ENCODE measurements around the gene ISLR. TPM values are rescaled to one million over a fixed set of nuclear protein-coding genes. Genes with fewer than 3 reads are reported as not detected.

The ISLR gene
- total RNA-seq, 1 experiment from 2014 or later, result not detected

GRCh38 chr15:74192751-74193150 lies 19.2 kb downstream of the ISLR start:
- no peak for DNase-seq (ENCODE audit: low spot score)

DNA sequence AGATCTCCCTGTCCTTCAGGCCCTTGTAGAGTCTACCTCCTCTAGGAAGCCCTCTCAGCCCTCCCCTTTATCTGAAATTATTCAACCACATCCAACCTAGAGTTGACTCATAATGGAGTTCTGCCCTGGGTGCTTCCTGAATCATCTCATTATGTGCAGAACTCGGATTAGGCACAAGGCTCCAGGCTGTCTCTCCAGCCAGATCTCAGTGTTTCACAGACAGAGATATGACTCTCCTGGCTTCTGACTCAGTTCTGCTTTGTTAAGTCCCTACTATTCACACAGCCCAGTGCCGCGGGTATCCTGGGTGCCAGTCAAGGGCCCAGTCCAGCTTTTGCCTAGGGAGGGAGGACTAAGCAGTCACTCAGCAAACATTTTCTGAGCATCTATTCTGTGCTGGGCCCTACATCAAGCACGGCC lies 19.8 kb downstream of the ISLR start:
- no peak for DNase-seq (ENCODE audit: low spot score)

DNA sequence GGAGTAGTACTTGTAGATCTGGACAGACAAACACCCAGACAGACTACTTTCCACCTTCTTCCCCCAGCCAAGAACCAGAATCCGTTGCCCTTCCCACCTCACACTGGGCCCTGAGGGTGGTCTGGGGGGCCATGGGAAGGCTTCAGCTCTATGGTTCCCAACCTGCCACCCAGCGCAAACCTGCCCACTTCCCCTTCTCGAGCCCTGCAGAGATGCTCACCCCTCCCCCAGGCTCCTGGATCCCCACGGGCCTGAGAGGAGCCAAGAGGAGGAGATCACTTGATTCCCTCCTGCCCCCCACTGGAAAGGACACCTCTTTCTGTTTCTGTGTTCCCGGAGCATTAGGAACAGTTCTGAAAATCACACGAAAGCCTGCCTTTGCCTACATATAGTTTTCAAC lies 20.4 kb downstream of the ISLR start:
- no peak for DNase-seq (ENCODE audit: low spot score)

GRCh38 chr15:74194572-74195559 lies 21.4 kb downstream of the ISLR start:
- no peak for DNase-seq (ENCODE audit: low spot score)

GRCh38 chr15:74196175-74196574 lies 22.7 kb downstream of the ISLR start:
- peak; percentile 97 for DNase-seq (ENCODE audit: low spot score)

DNA sequence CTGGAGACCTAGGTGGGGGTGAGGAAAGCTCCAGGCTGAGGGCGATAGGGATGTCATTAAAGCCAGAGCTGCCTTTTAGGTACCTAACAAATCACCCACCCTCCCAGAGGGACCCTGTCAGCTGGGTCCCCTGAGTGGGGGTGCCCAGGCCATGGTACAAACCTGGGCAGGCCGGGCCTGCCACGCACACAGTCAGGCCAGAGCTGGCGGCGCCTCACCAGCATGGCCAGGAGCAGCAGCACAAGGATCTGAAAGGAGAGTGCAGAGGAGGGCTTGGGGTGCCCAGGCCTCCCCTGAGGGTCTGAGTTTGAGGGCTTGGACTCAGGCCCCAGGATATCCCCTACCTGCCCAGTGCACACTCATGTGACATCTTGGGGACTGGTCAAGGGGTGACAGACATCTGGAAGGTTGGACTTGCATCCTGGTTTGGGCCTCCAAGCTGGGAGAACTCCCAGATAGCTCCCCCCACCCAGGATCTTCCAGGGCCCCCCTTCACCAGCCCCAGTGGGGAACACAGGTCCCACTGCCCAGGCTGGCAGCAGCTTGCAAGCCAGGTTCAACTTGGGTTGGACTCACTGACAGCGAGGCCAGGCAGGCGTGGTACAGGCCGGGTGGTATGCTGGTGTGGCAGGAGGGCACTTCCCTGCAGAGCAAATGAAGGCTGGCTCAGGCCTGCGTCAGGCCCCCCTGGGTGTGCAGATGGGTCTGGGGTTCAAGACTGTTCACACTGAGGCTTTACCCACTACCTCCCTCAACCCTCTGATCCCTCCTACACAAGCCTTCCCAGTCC lies 23.9 kb downstream of the ISLR start:
- no peak for DNase-seq (ENCODE audit: low spot score)

DNA sequence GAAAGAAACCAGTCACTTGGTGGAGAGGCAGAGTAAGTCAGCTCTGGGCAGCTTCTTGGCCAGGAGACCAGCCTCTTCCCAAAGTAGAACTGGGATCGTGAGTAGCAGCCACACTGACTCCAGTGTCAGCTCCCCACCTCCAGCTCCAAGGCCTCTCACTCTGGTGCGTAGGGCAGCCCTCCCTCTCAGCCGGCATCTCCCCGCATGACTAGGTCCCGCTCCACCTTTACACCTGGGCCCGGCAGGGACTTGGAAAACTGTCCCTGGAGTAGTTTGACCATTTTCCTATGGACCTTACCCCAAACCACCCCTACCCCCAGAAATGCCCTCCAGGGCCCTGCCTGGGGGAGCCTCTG lies 25.8 kb downstream of the ISLR start:
- DNase-seq (ENCODE audit: low spot score), result no peak

- DNase-seq (ENCODE audit: low spot score), result peak; percentile 60
Measured at GRCh38 chr15:74200412-74200815, 26.9 kb downstream of the ISLR start.

DNA sequence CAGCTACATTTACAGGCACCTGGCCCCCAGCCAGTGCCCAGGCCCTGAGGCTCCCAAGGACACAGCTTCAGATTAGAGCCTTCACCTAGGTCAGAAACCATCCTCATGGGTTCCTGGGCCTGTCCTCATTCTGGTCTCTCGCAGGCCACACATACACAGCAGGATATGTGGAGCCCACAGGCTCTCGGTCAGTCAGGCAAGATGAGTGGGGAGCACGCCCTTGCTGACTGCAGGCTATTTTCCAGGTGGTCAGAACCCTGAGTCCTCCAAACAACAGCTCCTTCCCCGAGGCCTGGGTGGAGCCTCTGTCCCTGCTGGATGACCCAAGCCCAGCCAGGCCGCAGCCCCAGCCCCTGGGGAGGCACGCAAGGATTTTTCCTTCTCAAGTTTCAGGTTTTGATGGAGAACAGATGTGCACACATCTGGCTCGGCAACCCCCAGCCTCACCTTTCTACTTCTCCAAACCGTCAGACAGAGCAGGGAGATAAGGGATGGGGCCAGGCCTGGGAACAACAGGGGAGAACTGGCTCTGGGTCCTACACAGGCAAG lies 27.4 kb downstream of the ISLR start:
- no peak for DNase-seq (ENCODE audit: low spot score)

- no peak for DNase-seq (ENCODE audit: low spot score)
Measured at GRCh38 chr15:74201710-74202420, 28.4 kb downstream of the ISLR start.

DNA sequence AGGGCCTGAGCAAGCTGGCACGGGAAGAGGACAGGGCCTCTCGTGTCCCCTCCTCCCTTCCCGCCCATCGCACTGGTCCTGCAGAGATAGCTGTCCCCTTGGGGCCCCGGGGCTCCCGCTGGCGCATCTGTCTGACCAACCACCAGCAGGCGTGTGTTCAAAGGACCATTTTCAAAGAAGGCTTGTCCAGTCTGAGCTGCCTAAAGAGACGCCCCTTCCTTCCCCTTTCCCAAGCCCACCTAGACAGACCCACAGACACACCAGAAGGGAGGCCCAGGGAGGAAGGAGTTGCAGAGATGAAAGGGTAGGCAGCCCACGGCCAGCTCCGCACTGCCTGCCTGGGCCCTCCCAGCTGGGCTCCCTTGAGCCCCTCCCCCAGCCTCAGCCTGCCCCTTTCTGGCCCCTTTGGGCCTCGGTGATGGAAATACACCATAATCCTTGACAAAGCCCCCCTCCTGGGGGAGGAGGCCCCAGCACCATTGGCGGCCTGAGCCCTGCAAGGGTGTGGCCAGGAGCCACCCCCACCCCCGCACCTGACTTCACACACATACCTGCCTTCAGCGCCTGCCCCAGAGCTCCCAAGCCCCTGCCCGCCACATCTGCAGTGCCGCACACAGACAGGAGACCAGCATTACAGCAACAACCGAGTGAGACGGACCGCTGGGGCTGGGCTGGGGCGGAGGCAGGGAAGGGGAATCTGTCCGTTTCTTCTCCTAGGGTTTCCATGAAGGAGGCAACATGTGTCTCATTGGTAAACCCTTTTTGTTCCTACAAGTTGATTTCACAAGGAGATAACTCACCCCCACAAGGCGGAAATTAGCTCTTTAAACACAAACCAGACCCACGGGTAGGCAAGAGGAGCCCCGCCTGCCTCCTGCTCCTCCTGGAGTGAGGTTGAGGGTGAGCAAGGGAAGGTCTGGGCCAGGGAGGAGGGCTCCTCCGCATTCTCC lies 29.2 kb downstream of the ISLR start, which contains the start of gene STRA6:
STRA6 (minus strand) TSS at position 336 of the 950 bp plus-strand sequence. CDS start 520 bp downstream, outside the sequence.
- DNase-seq (ENCODE audit: low spot score), result peak; percentile 75

DNA sequence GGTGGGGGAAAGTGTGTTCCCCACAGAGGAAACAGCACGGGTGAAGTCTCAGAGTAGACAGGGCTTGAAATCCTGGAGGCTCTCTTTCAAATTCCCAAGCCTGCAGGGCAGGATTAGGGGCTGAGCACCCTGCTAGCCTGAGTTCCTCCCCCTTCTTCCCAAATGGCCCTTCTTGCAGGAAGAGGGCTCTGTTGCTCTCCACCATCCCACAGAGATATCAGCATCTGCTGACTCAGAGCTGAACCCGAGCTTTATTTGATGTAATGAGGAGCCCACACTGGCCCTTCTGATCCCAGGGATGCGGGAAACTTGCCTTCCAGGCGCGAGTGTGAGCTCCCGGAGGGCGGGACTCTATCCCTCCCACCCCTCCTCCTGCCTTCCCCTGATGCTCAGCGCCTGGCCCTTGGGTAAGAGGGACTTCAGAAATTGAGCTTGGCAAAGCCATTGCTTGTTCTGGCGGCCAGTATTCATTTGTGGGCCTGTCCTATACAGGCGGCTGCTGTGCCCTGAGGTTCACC lies 30.5 kb downstream of the ISLR start:
- no peak for DNase-seq (ENCODE audit: low spot score)

- no peak for DNase-seq (ENCODE audit: low spot score)
Measured at GRCh38 chr15:74205582-74205947, 32.1 kb downstream of the ISLR start.

GRCh38 chr15:74206801-74207281 lies 33.3 kb downstream of the ISLR start:
- no peak for DNase-seq (ENCODE audit: low spot score)

GRCh38 chr15:74207652-74208440 lies 34.3 kb downstream of the ISLR start:
- DNase-seq (ENCODE audit: low spot score), result no peak

- DNase-seq (ENCODE audit: low spot score), result no peak
Measured at GRCh38 chr15:74208496-74208895, 35.0 kb downstream of the ISLR start.

- DNase-seq (ENCODE audit: low spot score), result no peak
Measured at GRCh38 chr15:74208901-74209559, 35.5 kb downstream of the ISLR start.

GRCh38 chr15:74209560-74209958 lies 36.0 kb downstream of the ISLR start:
- DNase-seq (ENCODE audit: low spot score), result no peak

Data from HT-29 (cell line).